Sigmoid colon (tissue), 7 donors: ENCODE measurements around the gene VSTM2L. TPM values are rescaled to one million over a fixed set of nuclear protein-coding genes. Genes with fewer than 3 reads are reported as not detected.

Experiments
- DNase-seq: peaks from one replicate; pipeline ENCODE4 v3.0.0-alpha.2; 2019
- H3K27ac ChIP-seq, 4 donors: fragments of 200-600 bp; sonication (generic); one replicate each; pipeline ENCODE4 v1.5.1; 2016 to 2019; ENCODE audit warnings: mild to moderate bottlenecking in 1 of 4
- H3K27me3 ChIP-seq, 3 donors: fragments of 200-600 bp; sonication (generic); one replicate each; pipeline ENCODE4 v1.5.1; 2019; ENCODE audit warnings: mild to moderate bottlenecking in 1 of 3
- H3K36me3 ChIP-seq, 4 donors: fragments of 200-600 bp; sonication (generic); one replicate each; pipeline ENCODE4 v1.5.1; 2016 to 2019
- H3K4me1 ChIP-seq, 4 donors: fragments of 200-600 bp; sonication (generic); one replicate each; pipeline ENCODE4 v1.5.1; 2017 to 2019
- H3K4me3 ChIP-seq, 4 donors: fragments of 200-600 bp; sonication (generic); one replicate each; pipeline ENCODE4 v1.5.1; 2017 to 2019; ENCODE audit warnings: mild to moderate bottlenecking in 2 of 4, moderate library complexity in 1 of 4
- H3K9me3 ChIP-seq, 4 donors: fragments of 200-600 bp in 3 of 4; sonication (generic) in 3 of 4; one replicate each; pipeline versions ENCODE4 v1.5.1 to v1.6.1; 2013 to 2019
- EP300 ChIP-seq, 4 donors: sonication (generic); formaldehyde crosslinking; IDR thresholded peaks; one replicate each; pipeline ENCODE4 v1.6.1; 2017; ENCODE audit warnings: antibody characterized with exemption in 4 of 4
- POLR2A ChIP-seq, 2 donors: fragments of 450-650 bp; IDR thresholded peaks; one replicate each; pipeline ENCODE4 v1.6.1; 2016; ENCODE audit warnings: antibody characterized with exemption in 2 of 2, mild to moderate bottlenecking in 2 of 2, moderate library complexity in 2 of 2
- POLR2AphosphoS5 ChIP-seq, 4 donors: sonication (generic); formaldehyde crosslinking; IDR thresholded peaks; one replicate each; pipeline ENCODE4 v1.6.1; 2017; ENCODE audit warnings: antibody characterized with exemption in 4 of 4
- WGBS, 2 donors: extraction: QIAGEN DNeasy Blood & Tissue Kit; methylation state at CpG; one replicate each; pipeline ENCODE4 v1.1.7; 2013; 5-methylcytosine and 5-hydroxymethylcytosine counted together
- intact Hi-C: fragments of 100-400 bp; cut with DNase I; formaldehyde crosslinking; loops from one replicate; pipeline ENCODE4 v1.15.1; 2023
- polyA plus RNA-seq, 3 donors: library from polyadenylated mRNA; stranded (reverse); fragments of 200-250 nt; gene quantifications; one replicate each; pipeline ENCODE4 v1.2.3, GENCODE V29; 2013
- total RNA-seq, 4 donors: library from RNA; depleted of rRNA; stranded (reverse); fragments of >200 nt; gene quantifications; one replicate each; pipeline ENCODE4 v1.1.0, GENCODE V29; 2016
- TF ChIP-seq, protein P1 (sequence below), 4 experiments: fragments of 450-650 bp in 3 of 4; fragments of 200-600 bp in 1 of 4; IDR thresholded peaks; one replicate each; pipeline ENCODE4 v1.5.1; 2016 to 2019; ENCODE audit warnings: antibody characterized with exemption in 4 of 4, mild to moderate bottlenecking in 3 of 4, moderate library complexity in 2 of 4
- donor health status: healthy with polysubstance abuse.
- donor health status: Bipolar disorder and iron deficiency.
- donor health status: healthy.

Gene VSTM2L
- total and polyA plus RNA-seq, 7 donors: 1.5 to 3.4 (median 2.5) TPM; not detected in 2

DNA sequence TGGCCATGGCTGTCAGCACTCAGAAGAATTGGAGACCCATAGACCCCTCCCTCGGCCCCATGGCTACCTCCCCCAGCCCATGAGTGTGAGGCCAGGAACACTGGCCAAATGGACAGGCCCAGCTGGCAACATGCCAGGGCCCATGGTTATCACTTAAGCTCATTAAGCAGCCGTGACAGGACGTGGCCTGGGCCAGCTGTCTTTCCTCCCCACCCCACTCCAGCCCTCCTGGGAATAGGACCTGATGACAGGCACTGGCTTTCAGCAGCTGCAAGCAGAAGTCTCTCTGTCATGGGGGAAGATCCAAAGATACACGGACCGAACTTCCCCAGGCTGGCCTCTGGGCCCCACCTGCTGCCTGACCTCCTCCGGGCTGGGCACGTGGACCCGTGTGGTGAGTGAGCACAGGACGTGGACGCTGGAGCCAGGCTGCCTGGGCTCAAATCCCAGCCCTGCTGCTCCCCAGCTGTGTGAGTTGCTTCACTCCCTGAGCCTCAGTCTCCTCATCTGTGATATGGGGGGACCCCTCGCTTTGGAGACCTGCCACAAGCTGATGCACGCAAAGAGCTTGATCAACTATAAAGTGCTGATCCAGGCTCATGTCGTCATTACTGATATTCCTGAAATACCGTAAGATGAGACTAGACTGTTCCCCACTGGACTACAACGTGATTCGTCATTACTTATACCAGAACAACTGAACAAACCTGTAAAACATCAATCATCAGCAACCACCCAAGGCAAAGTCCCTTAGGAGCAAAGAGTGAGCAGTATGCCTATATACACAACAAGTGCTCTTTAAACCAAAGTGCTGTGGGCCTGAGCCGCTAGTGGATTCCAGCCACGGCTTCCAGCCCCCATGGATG lies 22.0 kb upstream of the VSTM2L start:
- DNase-seq: peak; percentile 75
- Histone ChIP-seq H3K9me3 (no peaks in the 10 kb centered on the region), H3K27me3 (no peaks in the 10 kb centered on the region), H3K4me1 (peaks cover 0 to 8% (median 4%) of the 10 kb centered on the region in 4 donors), H3K4me3 (no peak overlapping the region), H3K36me3 (no peaks in the 10 kb centered on the region), H3K27ac (no peak overlapping the region)
- TF ChIP-seq POLR2A (IDR thresholded peaks at IDR 0.05) (no peak), EP300 (IDR thresholded peaks at IDR 0.05) (no peak), POLR2AphosphoS5 (IDR thresholded peaks at IDR 0.05) (no peak)
- TF ChIP-seq, protein P1, sequence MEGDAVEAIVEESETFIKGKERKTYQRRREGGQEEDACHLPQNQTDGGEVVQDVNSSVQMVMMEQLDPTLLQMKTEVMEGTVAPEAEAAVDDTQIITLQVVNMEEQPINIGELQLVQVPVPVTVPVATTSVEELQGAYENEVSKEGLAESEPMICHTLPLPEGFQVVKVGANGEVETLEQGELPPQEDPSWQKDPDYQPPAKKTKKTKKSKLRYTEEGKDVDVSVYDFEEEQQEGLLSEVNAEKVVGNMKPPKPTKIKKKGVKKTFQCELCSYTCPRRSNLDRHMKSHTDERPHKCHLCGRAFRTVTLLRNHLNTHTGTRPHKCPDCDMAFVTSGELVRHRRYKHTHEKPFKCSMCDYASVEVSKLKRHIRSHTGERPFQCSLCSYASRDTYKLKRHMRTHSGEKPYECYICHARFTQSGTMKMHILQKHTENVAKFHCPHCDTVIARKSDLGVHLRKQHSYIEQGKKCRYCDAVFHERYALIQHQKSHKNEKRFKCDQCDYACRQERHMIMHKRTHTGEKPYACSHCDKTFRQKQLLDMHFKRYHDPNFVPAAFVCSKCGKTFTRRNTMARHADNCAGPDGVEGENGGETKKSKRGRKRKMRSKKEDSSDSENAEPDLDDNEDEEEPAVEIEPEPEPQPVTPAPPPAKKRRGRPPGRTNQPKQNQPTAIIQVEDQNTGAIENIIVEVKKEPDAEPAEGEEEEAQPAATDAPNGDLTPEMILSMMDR (IDR thresholded peaks at IDR 0.05): no peak
- intact Hi-C loops: no loop called here
- WGBS, 2 donors: 50 to 64% methylated on average over 18 of the region's 18 CpGs

DNA sequence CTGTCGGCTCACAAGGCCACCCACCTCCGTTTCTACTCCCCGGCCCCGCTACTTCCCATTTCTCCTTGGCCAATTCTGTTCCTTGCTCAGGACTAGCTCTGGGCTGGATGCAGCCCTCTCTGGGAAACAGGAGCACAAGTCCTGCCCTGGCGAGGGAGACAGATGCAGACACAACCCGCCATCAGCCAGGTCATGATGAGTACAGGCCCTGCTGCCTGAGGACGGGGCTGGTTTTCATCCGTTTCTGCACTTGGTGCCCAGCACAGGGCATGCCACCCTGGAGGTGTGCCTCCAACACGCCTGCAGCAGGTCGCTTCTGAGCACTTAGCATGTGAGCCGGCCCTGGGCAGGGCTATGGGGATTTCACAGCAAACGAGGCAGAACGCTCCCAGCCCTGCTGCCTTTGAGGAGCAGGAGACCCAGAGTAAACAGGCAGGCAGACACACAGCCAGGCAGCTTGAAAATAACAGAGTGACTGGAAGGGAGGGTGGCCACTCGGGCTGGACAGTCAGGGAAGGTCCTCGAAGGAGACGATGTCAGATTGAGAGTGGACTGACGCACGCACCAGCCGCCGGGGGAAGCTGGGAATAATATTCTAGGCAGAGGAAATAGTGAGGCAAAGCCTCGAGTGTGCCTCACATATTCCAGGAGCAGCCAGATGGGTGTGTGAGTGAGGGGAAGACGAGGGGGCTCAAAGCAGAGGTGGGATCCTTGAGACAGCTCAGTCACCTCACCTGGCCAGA lies 21.2 kb upstream of the VSTM2L start:
- no peak overlapping the region for H3K4me3 ChIP-seq
- DNase-seq: no peak
- H3K27ac ChIP-seq: no peak overlapping the region
- intact Hi-C loops: no loop called here
- peaks cover 0 to 8% (median 4%) of the 10 kb centered on the region in 4 donors for H3K4me1 ChIP-seq
- no peaks in the 10 kb centered on the region for H3K36me3 ChIP-seq
- no peaks in the 10 kb centered on the region for H3K9me3 ChIP-seq
- WGBS, 2 donors: 76 to 81% methylated on average over 22 of the region's 22 CpGs
- TF ChIP-seq, protein P1 (IDR thresholded peaks at IDR 0.05): no peak
- TF ChIP-seq EP300 (IDR thresholded peaks at IDR 0.05) (no peak), POLR2A (IDR thresholded peaks at IDR 0.05) (no peak), POLR2AphosphoS5 (IDR thresholded peaks at IDR 0.05) (no peak)
- no peaks in the 10 kb centered on the region for H3K27me3 ChIP-seq

DNA sequence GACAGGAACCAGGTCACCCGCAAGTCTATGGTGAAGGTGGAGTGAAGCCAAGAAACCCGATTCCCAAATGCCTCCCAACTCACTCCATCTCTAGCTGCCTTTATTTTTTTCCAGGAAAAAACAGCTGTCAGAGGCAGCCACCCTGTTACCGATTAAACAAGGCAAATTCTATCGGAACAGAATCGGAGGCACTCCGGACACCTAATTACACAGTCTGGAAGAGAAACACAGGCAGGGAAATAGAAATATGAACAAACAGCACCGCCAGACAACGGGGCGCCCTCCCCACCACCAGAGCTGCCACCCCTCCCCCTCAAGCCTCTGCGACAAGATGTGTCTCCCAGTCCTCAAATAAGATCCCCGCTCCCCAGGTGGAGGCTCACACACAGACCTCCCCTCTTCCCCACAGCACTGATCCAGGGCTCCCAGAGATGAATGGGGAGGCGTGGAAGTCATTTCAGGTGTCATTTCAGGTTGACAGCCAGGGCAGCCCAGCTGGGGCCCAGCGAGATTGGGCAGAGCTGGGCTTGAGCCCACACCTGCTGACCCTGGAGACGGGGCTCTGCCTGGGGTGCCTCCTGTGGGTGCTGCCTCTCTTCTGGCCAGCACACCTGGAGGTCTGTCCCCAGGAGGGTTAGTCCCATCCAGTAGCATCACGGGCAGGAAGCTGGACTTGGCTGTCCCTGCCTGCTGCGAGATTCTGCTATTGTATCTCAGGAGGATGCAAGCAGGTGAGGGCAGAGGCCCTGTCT lies 19.8 kb upstream of the VSTM2L start:
- TF ChIP-seq, protein P1 (IDR thresholded peaks at IDR 0.05): no peak
- TF ChIP-seq POLR2AphosphoS5 (IDR thresholded peaks at IDR 0.05) (no peak), EP300 (IDR thresholded peaks at IDR 0.05) (no peak), POLR2A (IDR thresholded peaks at IDR 0.05) (no peak)
- no peak for DNase-seq
- intact Hi-C loops: no loop called here

GRCh38 chr20:37885042-37885441 lies 17.9 kb upstream of the VSTM2L start:
- no peaks in the 10 kb centered on the region for H3K9me3 ChIP-seq
- no peaks in the 10 kb centered on the region for H3K36me3 ChIP-seq
- intact Hi-C loops: no loop called here
- no peak overlapping the region for H3K27ac ChIP-seq
- H3K4me3 ChIP-seq: no peak overlapping the region
- H3K27me3 ChIP-seq: no peaks in the 10 kb centered on the region
- 91 to 92% methylated on average over 8 of the region's 8 CpGs for WGBS, 2 donors
- TF ChIP-seq, protein P1 (IDR thresholded peaks at IDR 0.05): no peak
- TF ChIP-seq POLR2AphosphoS5 (IDR thresholded peaks at IDR 0.05) (no peak), EP300 (IDR thresholded peaks at IDR 0.05) (no peak), POLR2A (IDR thresholded peaks at IDR 0.05) (no peak)
- DNase-seq: no peak
- no peaks in the 10 kb centered on the region for H3K4me1 ChIP-seq

More for the DNA sequence above, 19.8 kb upstream of the VSTM2L start:
- Histone ChIP-seq H3K4me3 (no peak overlapping the region), H3K4me1 (peaks cover 0 to 8% (median 4%) of the 10 kb centered on the region in 4 donors), H3K36me3 (no peaks in the 10 kb centered on the region), H3K27ac (no peak overlapping the region), H3K27me3 (no peaks in the 10 kb centered on the region), H3K9me3 (no peaks in the 10 kb centered on the region)
- WGBS, 2 donors: 76 to 81% methylated on average over 16 of the region's 16 CpGs
